Skeletal muscle satellite cell (primary cell): ENCODE data around the gene ZNRF4.

Experiments used
- H3K27me3 ChIP-seq: 2 replicates; pipeline ENCODE4 v1.7.0; 2013; ENCODE audit warnings: low read length; ENCODE audit not compliant: control insufficient read depth, insufficient read depth
- H3K36me3 ChIP-seq: 2 replicates; pipeline ENCODE4 v1.7.0; 2013; ENCODE audit warnings: mild to moderate bottlenecking, control low read depth, low read length; ENCODE audit not compliant: insufficient read depth
- H3K4me1 ChIP-seq: 2 replicates; pipeline ENCODE4 v1.7.0; 2013; ENCODE audit warnings: low read length; ENCODE audit not compliant: control insufficient read depth, insufficient read depth
- H3K4me2 ChIP-seq: 2 replicates; pipeline ENCODE4 v1.7.0; 2013; ENCODE audit warnings: mild to moderate bottlenecking, low read length
- H3K4me3 ChIP-seq: 2 replicates; pipeline ENCODE4 v1.7.0; 2013; ENCODE audit warnings: low read length
- H3K9ac ChIP-seq: 2 replicates; pipeline ENCODE4 v1.7.0; 2013; ENCODE audit warnings: mild to moderate bottlenecking, low read depth, low read length, moderate library complexity
- H3K9me3 ChIP-seq: replicated peaks from 2 replicates; pipeline ENCODE4 v1.7.0; 2013; ENCODE audit warnings: mild to moderate bottlenecking, control low read depth, low read length

The ZNRF4 gene

GRCh38 chr19:5457709-5458108, 2.5 kb downstream of the ZNRF4 start:
- peaks cover 10% of the 10 kb centered on the region for H3K27me3 ChIP-seq
- no peaks in the 10 kb centered on the region for H3K4me1 ChIP-seq
- H3K9me3 ChIP-seq: no peaks in the 10 kb centered on the region
- H3K4me3 ChIP-seq: no peak overlapping the region
- no peak overlapping the region for H3K4me2 ChIP-seq
- H3K9ac ChIP-seq: no peak overlapping the region
- H3K36me3 ChIP-seq: no peaks in the 10 kb centered on the region

- H3K4me1 ChIP-seq: no peaks in the 10 kb centered on the region
- H3K4me2 ChIP-seq: no peak overlapping the region
- no peak overlapping the region for H3K9ac ChIP-seq
- H3K36me3 ChIP-seq: no peaks in the 10 kb centered on the region
- H3K9me3 ChIP-seq: no peaks in the 10 kb centered on the region
- H3K4me3 ChIP-seq: no peak overlapping the region
- H3K27me3 ChIP-seq: peaks cover 10% of the 10 kb centered on the region
Measured at GRCh38 chr19:5458420-5458819, 3.2 kb downstream of the ZNRF4 start.

- Histone ChIP-seq H3K4me2 (no peak overlapping the region), H3K27me3 (peaks cover 19% of the 10 kb centered on the region)
Measured at GRCh38 chr19:5459360-5459759, 4.1 kb downstream of the ZNRF4 start.

GRCh38 chr19:5460748-5461147, 5.5 kb downstream of the ZNRF4 start:
- peaks cover 24% of the 10 kb centered on the region for H3K27me3 ChIP-seq
- no peak overlapping the region for H3K4me3 ChIP-seq
- no peak overlapping the region for H3K9ac ChIP-seq
- no peaks in the 10 kb centered on the region for H3K4me1 ChIP-seq
- no peaks in the 10 kb centered on the region for H3K9me3 ChIP-seq
- H3K36me3 ChIP-seq: no peaks in the 10 kb centered on the region
- no peak overlapping the region for H3K4me2 ChIP-seq

More at GRCh38 chr19:5459360-5459759, 4.1 kb downstream of the ZNRF4 start:
- no peak overlapping the region for H3K9ac ChIP-seq
- H3K4me1 ChIP-seq: no peaks in the 10 kb centered on the region
- no peak overlapping the region for H3K4me3 ChIP-seq
- no peaks in the 10 kb centered on the region for H3K9me3 ChIP-seq
- no peaks in the 10 kb centered on the region for H3K36me3 ChIP-seq

GRCh38 chr19:5463959-5464358, 8.7 kb downstream of the ZNRF4 start:
- Histone ChIP-seq H3K4me1 (no peaks in the 10 kb centered on the region), H3K27me3 (peaks cover 35% of the 10 kb centered on the region), H3K36me3 (no peaks in the 10 kb centered on the region), H3K4me2 (no peak overlapping the region), H3K4me3 (no peak overlapping the region), H3K9me3 (no peaks in the 10 kb centered on the region), H3K9ac (no peak overlapping the region)

- Histone ChIP-seq H3K4me1 (no peaks in the 10 kb centered on the region), H3K27me3 (peaks cover 35% of the 10 kb centered on the region), H3K36me3 (no peaks in the 10 kb centered on the region), H3K9me3 (no peaks in the 10 kb centered on the region), H3K9ac (no peak overlapping the region), H3K4me3 (no peak overlapping the region), H3K4me2 (no peak overlapping the region)
Measured at GRCh38 chr19:5466072-5466471, 10.9 kb downstream of the ZNRF4 start.

- H3K36me3 ChIP-seq: no peaks in the 10 kb centered on the region
- H3K27me3 ChIP-seq: peaks cover 32% of the 10 kb centered on the region
- no peak overlapping the region for H3K4me2 ChIP-seq
- H3K4me3 ChIP-seq: no peak overlapping the region
- no peaks in the 10 kb centered on the region for H3K9me3 ChIP-seq
- H3K9ac ChIP-seq: no peak overlapping the region
- no peaks in the 10 kb centered on the region for H3K4me1 ChIP-seq
Measured at GRCh38 chr19:5466814-5467291, 11.6 kb downstream of the ZNRF4 start.

- no peaks in the 10 kb centered on the region for H3K36me3 ChIP-seq
- no peak overlapping the region for H3K4me2 ChIP-seq
- no peak overlapping the region for H3K4me3 ChIP-seq
- H3K4me1 ChIP-seq: no peaks in the 10 kb centered on the region
- no peak overlapping the region for H3K9ac ChIP-seq
- H3K27me3 ChIP-seq: peaks cover 26% of the 10 kb centered on the region
- H3K9me3 ChIP-seq: no peaks in the 10 kb centered on the region
Measured at GRCh38 chr19:5470264-5470671, 15.1 kb downstream of the ZNRF4 start.

- no peaks in the 10 kb centered on the region for H3K9me3 ChIP-seq
- no peaks in the 10 kb centered on the region for H3K4me1 ChIP-seq
- H3K9ac ChIP-seq: no peak overlapping the region
- H3K4me2 ChIP-seq: no peak overlapping the region
- no peak overlapping the region for H3K4me3 ChIP-seq
- no peaks in the 10 kb centered on the region for H3K36me3 ChIP-seq
- peaks cover 20% of the 10 kb centered on the region for H3K27me3 ChIP-seq
Measured at GRCh38 chr19:5472286-5472685, 17.1 kb downstream of the ZNRF4 start.

- Histone ChIP-seq H3K27me3 (peaks cover 30% of the 10 kb centered on the region), H3K9ac (no peak overlapping the region), H3K9me3 (no peaks in the 10 kb centered on the region), H3K4me1 (no peaks in the 10 kb centered on the region), H3K4me3 (no peak overlapping the region), H3K36me3 (no peaks in the 10 kb centered on the region), H3K4me2 (no peak overlapping the region)
Measured at GRCh38 chr19:5473646-5474045, 18.4 kb downstream of the ZNRF4 start.

GRCh38 chr19:5477451-5478215, 22.4 kb downstream of the ZNRF4 start:
- peaks cover 7% of the 10 kb centered on the region for H3K9me3 ChIP-seq
- no peaks in the 10 kb centered on the region for H3K4me1 ChIP-seq
- H3K4me2 ChIP-seq: no peak overlapping the region
- no peak overlapping the region for H3K9ac ChIP-seq
- no peak overlapping the region for H3K4me3 ChIP-seq
- peaks cover 38% of the 10 kb centered on the region for H3K27me3 ChIP-seq
- H3K36me3 ChIP-seq: no peaks in the 10 kb centered on the region
